H1 (cell line): ENCODE measurements around the gene CHST10. TPM values are rescaled to one million over a fixed set of nuclear protein-coding genes. Genes with fewer than 3 reads are reported as not detected.

ENCODE experiments used
- CTCF ChIA-PET: fragments of 300-600 bp; sonication (Branson Sonifier 250); formaldehyde crosslinking; loops from one replicate; lab custom pipeline; 2021; ENCODE audit not compliant: partially characterized antibody; lab: Charles Lee
- POLR2A ChIA-PET: fragments of 300-600 bp; sonication (Branson Sonifier 250); formaldehyde crosslinking; loops from one replicate; lab custom pipeline; 2021; ENCODE audit warnings: inconsistent platforms; ENCODE audit not compliant: partially characterized antibody; lab: Charles Lee
- DNase-seq, 2 experiments: peaks; one replicate each; pipeline versions ENCODE4 v3.0.0 to v3.0.0-alpha.2; 2010 to 2022; ENCODE audit warnings: low spot score in 2 of 2, low read depth in 1 of 2, mixed read lengths in 1 of 2
- FAIRE-seq: peaks from 2 replicates; lab custom pipeline; 2011; peaks lifted over from hg19 to GRCh38; lab: Jason Lieb, UNC
- H2AFZ ChIP-seq: 2 replicates; pipeline ENCODE4 v1.8.1; 2012; ENCODE audit warnings: low read length, inconsistent platforms
- H2AK5ac ChIP-seq: 2 replicates; pipeline ENCODE4 v1.6.1; 2013; ENCODE audit warnings: low read depth, low read length
- H2BK120ac ChIP-seq: replicated peaks from 2 replicates; pipeline ENCODE3; 2013; ENCODE audit warnings: low read depth, low read length, inconsistent platforms
- H2BK12ac ChIP-seq: 2 replicates; pipeline ENCODE4 v1.6.1; 2013; ENCODE audit warnings: low read depth, low read length
- H2BK15ac ChIP-seq: 2 replicates; pipeline ENCODE4 v1.6.1; 2013; ENCODE audit warnings: low read length
- H2BK20ac ChIP-seq: 2 replicates; pipeline ENCODE4 v1.6.1; 2013; ENCODE audit warnings: low read length
- H2BK5ac ChIP-seq: 2 replicates; pipeline ENCODE4 v1.6.1; 2013; ENCODE audit warnings: low read depth, low read length
- H3K14ac ChIP-seq: 2 replicates; pipeline ENCODE4 v1.6.1; 2013; ENCODE audit warnings: inconsistent platforms; ENCODE audit not compliant: insufficient read length
- H3K18ac ChIP-seq: 2 replicates; pipeline ENCODE4 v1.6.1; 2013; ENCODE audit warnings: low read length; ENCODE audit errors: extremely low read depth
- H3K23ac ChIP-seq: 2 replicates; pipeline ENCODE4 v1.6.1; 2013; ENCODE audit warnings: inconsistent platforms; ENCODE audit not compliant: insufficient read length
- H3K23me2 ChIP-seq: 2 replicates; pipeline ENCODE4 v1.6.1; 2013; ENCODE audit warnings: low read depth, low read length
- H3K27ac ChIP-seq: 2 replicates; pipeline ENCODE4 v1.6.1; 2011; ENCODE audit warnings: low read depth, low read length, inconsistent platforms
- H3K27me3 ChIP-seq, 4 experiments: replicated peaks in 1 of 4; 1 replicate in 1 of 4; 2 replicates in 3 of 4; pipeline versions ENCODE4 v1.6.1 to v1.8.1; 2011 to 2013; ENCODE audit warnings: low read length in 3 of 4, mild to moderate bottlenecking in 3 of 4, inconsistent platforms in 2 of 4, mixed read lengths in 2 of 4, moderate library complexity in 1 of 4; ENCODE audit not compliant: control insufficient read depth in 3 of 4, insufficient read depth in 3 of 4; ENCODE audit errors: extremely low read depth in 1 of 4
- H3K36me3 ChIP-seq, 4 experiments: 2 replicates each; pipeline versions ENCODE4 v1.6.1 to v1.8.1; 2011 to 2013; ENCODE audit warnings: mild to moderate bottlenecking in 4 of 4, low read length in 3 of 4, moderate library complexity in 2 of 4, control low read depth in 1 of 4, inconsistent platforms in 1 of 4; ENCODE audit not compliant: insufficient read depth in 4 of 4, control insufficient read depth in 2 of 4
- H3K4ac ChIP-seq: replicated peaks from 2 replicates; pipeline ENCODE3; 2013; ENCODE audit warnings: low read length, low read depth, mixed read lengths, inconsistent platforms; ENCODE audit not compliant: insufficient read length
- H3K4me1 ChIP-seq, 4 experiments: replicated peaks in 1 of 4; 1 replicate in 1 of 4; 2 replicates in 3 of 4; pipeline versions ENCODE4 v1.6.1 to v1.8.1; 2011 to 2013; ENCODE audit warnings: low read length in 3 of 4, inconsistent platforms in 2 of 4, mixed read lengths in 1 of 4; ENCODE audit not compliant: insufficient read depth in 4 of 4, control insufficient read depth in 3 of 4
- H3K4me2 ChIP-seq, 2 experiments: 2 replicates each; pipeline versions ENCODE4 v1.6.1 to v1.8.1; 2011 to 2013; ENCODE audit warnings: low read depth in 2 of 2, low read length in 2 of 2, control low read depth in 1 of 2, inconsistent platforms in 1 of 2, mild to moderate bottlenecking in 1 of 2; ENCODE audit not compliant: insufficient read depth in 1 of 2
- H3K4me3 ChIP-seq, 4 experiments: fragments of 200-600, 300-600 bp in 1 of 4; sonication (generic), shearing (Covaris generic), sonication (Bioruptor Twin) in 1 of 4; 2 replicates each; pipeline versions ENCODE4 v1.5.1 to v1.8.1; 2011 to 2016; ENCODE audit warnings: low read length in 4 of 4, low read depth in 3 of 4, control low read depth in 2 of 4, inconsistent platforms in 2 of 4, mild to moderate bottlenecking in 2 of 4, mixed read lengths in 1 of 4, moderate library complexity in 1 of 4; ENCODE audit not compliant: insufficient read depth in 2 of 4; ENCODE audit errors: extremely low read depth in 1 of 4
- H3K56ac ChIP-seq: replicated peaks from 2 replicates; pipeline ENCODE3; 2013; ENCODE audit warnings: low read depth, mild to moderate bottlenecking, mixed read lengths, low read length, inconsistent platforms; ENCODE audit not compliant: insufficient read length
- H3K79me1 ChIP-seq: 2 replicates; pipeline ENCODE4 v1.6.1; 2013; ENCODE audit warnings: low read depth, low read length, control low read depth
- H3K79me2 ChIP-seq, 2 experiments: 2 replicates each; pipeline versions ENCODE4 v1.6.1 to v1.8.1; 2012 to 2013; ENCODE audit warnings: low read length in 2 of 2, mild to moderate bottlenecking in 2 of 2, inconsistent platforms in 1 of 2; ENCODE audit not compliant: insufficient read depth in 2 of 2, control insufficient read depth in 1 of 2
- H3K9ac ChIP-seq, 4 experiments: replicated peaks in 1 of 4; 1 replicate in 1 of 4; 2 replicates in 3 of 4; pipeline versions ENCODE4 v1.6.1 to v1.8.1; 2011 to 2013; ENCODE audit warnings: low read depth in 3 of 4, low read length in 3 of 4, control low read depth in 2 of 4, mild to moderate bottlenecking in 2 of 4, moderate library complexity in 2 of 4, inconsistent platforms in 1 of 4; ENCODE audit errors: extremely low read depth in 1 of 4
- H3K9me3 ChIP-seq, 2 experiments: 2 replicates each; pipeline versions ENCODE4 v1.6.1 to v1.8.1; 2012 to 2013; ENCODE audit warnings: mild to moderate bottlenecking in 2 of 2, moderate library complexity in 2 of 2, control low read depth in 1 of 2, inconsistent platforms in 1 of 2, low read depth in 1 of 2, low read length in 1 of 2, mixed read lengths in 1 of 2; ENCODE audit not compliant: insufficient read depth in 2 of 2
- H4K20me1 ChIP-seq, 2 experiments: replicated peaks in 1 of 2; 2 replicates each; pipeline versions ENCODE3 to v1.8.1; 2011 to 2013; ENCODE audit warnings: inconsistent platforms in 2 of 2, low read length in 2 of 2, mild to moderate bottlenecking in 1 of 2; ENCODE audit not compliant: insufficient read depth in 2 of 2, control insufficient read depth in 1 of 2
- H4K5ac ChIP-seq: 2 replicates; pipeline ENCODE4 v1.6.1; 2013; ENCODE audit warnings: low read length, low read depth, mixed read lengths, inconsistent platforms; ENCODE audit not compliant: insufficient read length
- H4K8ac ChIP-seq: 2 replicates; pipeline ENCODE4 v1.8.0; 2013; ENCODE audit warnings: mild to moderate bottlenecking, moderate library complexity, low read length, inconsistent platforms; ENCODE audit not compliant: insufficient read depth; ENCODE audit errors: extremely low read depth
- H4K91ac ChIP-seq: replicated peaks from 2 replicates; pipeline ENCODE3; 2013; ENCODE audit warnings: low read length, mixed read lengths, inconsistent platforms; ENCODE audit not compliant: insufficient read length
- ASH2L ChIP-seq: fragments of 200-600, 300-600 bp; sonication (generic); IDR thresholded peaks from one replicate; pipeline ENCODE4 v1.7.1; 2017; ENCODE audit warnings: low read length
- BRCA1 ChIP-seq: IDR thresholded peaks from 2 replicates; pipeline ENCODE4 v1.6.1; 2012; ENCODE audit warnings: low read depth, low read length, improper control_type of control experiment
- CBX5 ChIP-seq: fragments of 300-800, 300-1000 bp; sonication (generic); IDR thresholded peaks from 2 replicates; pipeline ENCODE4 v1.7.1; 2016; ENCODE audit warnings: antibody characterized with exemption, low read length, low read depth
- KDM1A ChIP-seq: fragments of 200-600, 300-600 bp; sonication (generic); IDR thresholded peaks from 2 replicates; pipeline ENCODE4 v1.7.1; 2016; ENCODE audit warnings: mild to moderate bottlenecking, low read length, borderline replicate concordance
- NRF1 ChIP-seq: IDR thresholded peaks from 2 replicates; pipeline ENCODE4 v1.6.1; 2011; ENCODE audit warnings: mild to moderate bottlenecking, low read depth, low read length, improper control_type of control experiment
- POLR2AphosphoS5 ChIP-seq: IDR thresholded peaks from 2 replicates; pipeline ENCODE4 v1.6.1; 2011; ENCODE audit warnings: low read depth, low read length
- POU5F1 ChIP-seq: IDR thresholded peaks from 2 replicates; pipeline ENCODE4 v1.6.1; 2011; ENCODE audit warnings: low read depth, mild to moderate bottlenecking, low read length, moderate library complexity
- RAD21 ChIP-seq, 2 experiments: IDR thresholded peaks in 1 of 2; conservative IDR thresholded peaks in 1 of 2; 2 replicates each; pipeline ENCODE4 v1.6.1; 2011; ENCODE audit warnings: low read depth in 2 of 2, low read length in 2 of 2, improper control_type of control experiment in 1 of 2, inconsistent platforms in 1 of 2, mild to moderate bottlenecking in 1 of 2, moderate library complexity in 1 of 2
- RNF2 ChIP-seq: fragments of 200-900, 300-1000 bp; sonication (generic); IDR thresholded peaks from 2 replicates; pipeline ENCODE4 v1.7.1; 2016; ENCODE audit warnings: borderline replicate concordance, low read depth, mild to moderate bottlenecking, antibody characterized with exemption, low read length; ENCODE audit not compliant: poor library complexity, severe bottlenecking; ENCODE audit errors: missing control alignments
- SIRT6 ChIP-seq: IDR thresholded peaks from one replicate; pipeline ENCODE4 v1.7.1; 2012; ENCODE audit warnings: low read length, inconsistent platforms
- SP1 ChIP-seq: IDR thresholded peaks from 2 replicates; pipeline ENCODE4 v1.6.1; 2011; ENCODE audit warnings: low read depth, low read length
- TBP ChIP-seq: IDR thresholded peaks from 2 replicates; pipeline ENCODE4 v1.6.1; 2011; ENCODE audit warnings: low read depth, low read length, improper control_type of control experiment
- TEAD4 ChIP-seq: IDR thresholded peaks from 2 replicates; pipeline ENCODE4 v1.6.1; 2012; ENCODE audit warnings: low read depth, low read length, inconsistent platforms, mixed read lengths
- whole genome bisulfite sequencing, 2 experiments: shearing (Covaris generic) in 1 of 2; methylation state at CpG; one replicate each; pipeline versions ENCODE4 v1.1.6 to v1.1.7; 2013 to 2015; ENCODE audit warnings: low lambda C conversion rate in 2 of 2, mixed read lengths in 2 of 2, inconsistent platforms in 1 of 2, low coverage in 1 of 2, missing lambda C conversion rate in 1 of 2; ENCODE audit not compliant: insufficient replicate concordance in 2 of 2, insufficient coverage in 1 of 2, insufficient read length in 1 of 2; ENCODE audit errors: extremely low coverage in 1 of 2, missing lambda C conversion rate in 1 of 2; 5-methylcytosine and 5-hydroxymethylcytosine counted together
- polyA plus RNA-seq, 7 experiments: library from polyadenylated mRNA; depleted of rRNA in 3 of 7; stranded (reverse) in 5 of 7; unstranded in 2 of 7; fragments of >200 nt in 5 of 7; fragments of 200-250 nt in 2 of 7; gene quantifications; 1 replicate in 5 of 7; 2 replicates in 1 of 7; 4 replicates in 1 of 7; pipeline versions ENCODE4 v1.2.1 to v1.2.3, GENCODE V29; 2011 to 2013; ENCODE audit warnings: missing spikeins in 2 of 7, mixed read lengths in 2 of 7
- total RNA-seq: library from RNA; stranded (reverse); fragmentation: NEBNext Ultra II Directional; extraction: Animal tissue kit (Norgen Biotek cat#: 25700); gene quantifications from 2 replicates; pipeline ENCODE4 v1.2.1, GENCODE V29; 2021
- TF ChIP-seq, protein P1 (sequence below): IDR thresholded peaks from 2 replicates; pipeline ENCODE4 v1.6.1; 2012; ENCODE audit warnings: inconsistent platforms

Gene CHST10
- total and polyA plus RNA-seq, 2 of the 8 experiments (the other 6 are each of a cell fraction or from before 2014, with no cell fraction given): 27.3 to 29.1 TPM

DNA sequence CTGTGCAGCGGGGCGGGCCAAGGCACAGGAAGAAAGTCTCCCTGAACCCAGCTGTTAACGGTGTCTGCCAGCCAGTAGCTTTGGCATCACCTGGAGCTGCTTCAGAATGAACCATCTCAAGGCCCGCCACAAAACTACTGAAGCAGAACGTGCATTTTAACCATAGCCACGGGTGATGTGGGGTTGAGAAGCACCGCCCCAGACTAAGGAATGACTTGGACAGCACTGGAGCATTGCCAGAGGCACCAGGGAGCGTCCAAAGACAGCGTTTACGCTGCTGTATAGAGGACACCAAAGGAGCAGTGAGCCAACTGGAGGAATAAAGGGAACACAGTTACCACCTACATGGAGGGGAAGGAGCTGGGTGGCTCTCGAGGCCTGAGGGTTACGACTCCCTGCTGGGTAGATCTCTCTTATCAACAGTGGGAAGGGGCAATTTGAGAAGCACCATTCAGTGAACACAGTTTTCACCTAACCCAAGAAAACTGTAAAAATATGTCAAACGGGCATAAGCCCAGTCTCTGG, 66.7 kb downstream of the CHST10 start:
- 93% methylated on average over 13 of the region's 13 CpGs; no CpG with 5 or more reads in 1 of the 2 experiments for WGBS, 2 experiments
- DNase-seq: no peak
- Histone ChIP-seq H2BK15ac (no peak overlapping the region), H2AFZ (no peak overlapping the region), H3K4me2 (no peak overlapping the region), H3K23ac (no peak overlapping the region), H3K4me1 (no peaks in the 10 kb centered on the region), H3K56ac (no peak overlapping the region), H3K27me3 (no peaks in the 10 kb centered on the region), H3K79me1 (no peaks in the 10 kb centered on the region), H3K23me2 (no peaks in the 10 kb centered on the region), H3K36me3 (no peaks in the 10 kb centered on the region), H4K20me1 (no peaks in the 10 kb centered on the region), H4K8ac (no peak overlapping the region), H4K91ac (no peak overlapping the region), H4K5ac (no peak overlapping the region), H3K4ac (no peak overlapping the region), H2AK5ac (no peak overlapping the region), H2BK120ac (no peak overlapping the region), H3K4me3 (no peak overlapping the region), H2BK12ac (no peak overlapping the region), H3K14ac (no peak overlapping the region), H3K27ac (no peak overlapping the region), H2BK20ac (no peak overlapping the region), H3K79me2 (no peaks in the 10 kb centered on the region), H3K9me3 (0 out of 4 replicates have a peak, but pooled peaks cover 0 to under 1% of the 10 kb centered on the region in 2 experiments), H2BK5ac (no peak overlapping the region), H3K18ac (no peak overlapping the region), H3K9ac (no peak overlapping the region)
- ChIA-PET CTCF (interaction anchor here (1.5 kb wide), 1 partner anchor 88 kb away, joined by 4 read pairs; no protein-coding TSS in a partner anchor), POLR2A (no interaction called here)
- TF ChIP-seq SIRT6 (no peak), TBP (no peak), RNF2 (no peak), NRF1 (no peak), BRCA1 (no peak), CBX5 (no peak), POU5F1 (no peak), ASH2L (no peak), SP1 (no peak), POLR2AphosphoS5 (no peak), RAD21 (IDR thresholded peaks at IDR 0.05 in 1 of 2, conservative IDR thresholded peaks at IDR 0.05 in 1 of 2; ENCODE audit: low read depth in 2 of 2, low read length in 2 of 2) (no peak), TEAD4 (no peak), KDM1A (no peak)
- TF ChIP-seq, protein P1, sequence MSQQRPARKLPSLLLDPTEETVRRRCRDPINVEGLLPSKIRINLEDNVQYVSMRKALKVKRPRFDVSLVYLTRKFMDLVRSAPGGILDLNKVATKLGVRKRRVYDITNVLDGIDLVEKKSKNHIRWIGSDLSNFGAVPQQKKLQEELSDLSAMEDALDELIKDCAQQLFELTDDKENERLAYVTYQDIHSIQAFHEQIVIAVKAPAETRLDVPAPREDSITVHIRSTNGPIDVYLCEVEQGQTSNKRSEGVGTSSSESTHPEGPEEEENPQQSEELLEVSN: no peak
- FAIRE-seq: no peak
